ENCODE results near the gene EEFSEC. TPM values are rescaled to one million over a fixed set of nuclear protein-coding genes. Genes with fewer than 3 reads are reported as not detected.

Gene EEFSEC
- total RNA-seq, 1 donor from 2014 or later = 16.2 TPM

GRCh38 chr3:128430731-128431130 is 277.4 kb downstream of the EEFSEC start:
- no peak overlapping the region for H3K27ac ChIP-seq
- no peak overlapping the region for H3K4me3 ChIP-seq
- no peaks in the 10 kb centered on the region for H3K36me3 ChIP-seq
- no peak for TF ChIP-seq CTCF (IDR thresholded peaks at IDR 0.05)
- no peaks in the 10 kb centered on the region for H3K9me3 ChIP-seq
- no peak for DNase-seq (ENCODE audit: low spot score in 2 of 2)
- H3K4me1 ChIP-seq = peaks cover 0 to 10% of the 10 kb centered on the region in 2 donors
- peaks cover 5% of the 10 kb centered on the region for H3K27me3 ChIP-seq
- intact Hi-C loops (cut with DNase I) = no loop called here

GRCh38 chr3:128431803-128432300 is 278.6 kb downstream of the EEFSEC start:
- peaks cover 5% of the 10 kb centered on the region for H3K27me3 ChIP-seq

GRCh38 chr3:128432301-128432970 is 279.2 kb downstream of the EEFSEC start:
- no peak overlapping the region for H3K27ac ChIP-seq
- no peak for TF ChIP-seq CTCF (IDR thresholded peaks at IDR 0.05)
- H3K36me3 ChIP-seq = no peaks in the 10 kb centered on the region
- H3K9me3 ChIP-seq = no peaks in the 10 kb centered on the region
- intact Hi-C loops (cut with DNase I) = no loop called here
- H3K4me1 ChIP-seq = peaks cover 0 to 8% of the 10 kb centered on the region in 2 donors
- H3K4me3 ChIP-seq = peak overlapping the region; percentile 47 to 52
- no peak for DNase-seq (ENCODE audit: low spot score in 2 of 2)
- H3K27me3 ChIP-seq = peaks cover 5% of the 10 kb centered on the region

More at GRCh38 chr3:128431803-128432300, 278.6 kb downstream of the EEFSEC start:
- no peak overlapping the region for H3K27ac ChIP-seq
- TF ChIP-seq CTCF (IDR thresholded peaks at IDR 0.05) = no peak
- peaks cover 0 to 8% of the 10 kb centered on the region in 2 donors for H3K4me1 ChIP-seq
- H3K9me3 ChIP-seq = no peaks in the 10 kb centered on the region
- intact Hi-C loops (cut with DNase I) = no loop called here
- no peak overlapping the region for H3K4me3 ChIP-seq
- no peaks in the 10 kb centered on the region for H3K36me3 ChIP-seq
- no peak for DNase-seq (ENCODE audit: low spot score in 2 of 2)

GRCh38 chr3:128432971-128433836 is 279.9 kb downstream of the EEFSEC start:
- peaks cover 0 to 8% of the 10 kb centered on the region in 2 donors for H3K4me1 ChIP-seq
- peaks cover 5% of the 10 kb centered on the region for H3K27me3 ChIP-seq
- no peaks in the 10 kb centered on the region for H3K9me3 ChIP-seq
- intact Hi-C loops (cut with DNase I) = no loop called here
- DNase-seq (ENCODE audit: low spot score in 2 of 2) = no peak
- no peak for TF ChIP-seq CTCF (IDR thresholded peaks at IDR 0.05)
- no peaks in the 10 kb centered on the region for H3K36me3 ChIP-seq
- H3K4me3 ChIP-seq = peak overlapping the region; percentile 47 to 52
- H3K27ac ChIP-seq = no peak overlapping the region

GRCh38 chr3:128433837-128434165 is 280.5 kb downstream of the EEFSEC start:
- TF ChIP-seq CTCF (IDR thresholded peaks at IDR 0.05) = no peak
- Histone ChIP-seq H3K36me3 (no peaks in the 10 kb centered on the region), H3K9me3 (no peaks in the 10 kb centered on the region), H3K4me1 (peaks cover 0 to 8% of the 10 kb centered on the region in 2 donors), H3K4me3 (no peak overlapping the region), H3K27ac (no peak overlapping the region), H3K27me3 (peaks cover 5% of the 10 kb centered on the region)
- no peak for DNase-seq (ENCODE audit: low spot score in 2 of 2)
- intact Hi-C loops (cut with DNase I) = no loop called here
